NT2/D1 (cell line): Measurements from ENCODE around the gene PPM1F.

Source experiments
- DNase-seq: peaks from one replicate; pipeline ENCODE4 v3.0.0-alpha.2; 2011; ENCODE audit warnings: low read depth, low spot score
- H3K27me3 ChIP-seq: 2 replicates; pipeline ENCODE4 v1.6.0; 2011; ENCODE audit warnings: mild to moderate bottlenecking; ENCODE audit not compliant: insufficient read length, insufficient read depth
- H3K36me3 ChIP-seq: 2 replicates; pipeline ENCODE4 v1.6.1; 2011; ENCODE audit warnings: mild to moderate bottlenecking, low read length, mixed read lengths; ENCODE audit not compliant: insufficient read depth, insufficient read length
- H3K4me1 ChIP-seq: 2 replicates; pipeline ENCODE4 v1.5.1; 2011; ENCODE audit not compliant: insufficient read depth, insufficient read length
- H3K4me3 ChIP-seq: 2 replicates; pipeline ENCODE4 v1.5.1; 2011; ENCODE audit warnings: low read depth; ENCODE audit not compliant: insufficient read length
- H3K9ac ChIP-seq: 2 replicates; pipeline ENCODE4 v1.6.0; 2011; ENCODE audit warnings: low read depth; ENCODE audit not compliant: insufficient read length
- H3K9me3 ChIP-seq: 2 replicates; pipeline ENCODE4 v1.5.1; 2011; ENCODE audit warnings: mild to moderate bottlenecking, low read length; ENCODE audit not compliant: insufficient read depth
- SUZ12 ChIP-seq: IDR thresholded peaks from 2 replicates; pipeline ENCODE4 v1.6.1; 2011; ENCODE audit not compliant: insufficient read length, insufficient read depth; ENCODE audit errors: extremely low read depth
- YY1 ChIP-seq: IDR thresholded peaks from 2 replicates; pipeline ENCODE4 v1.6.1; 2011; ENCODE audit not compliant: insufficient read length, insufficient read depth
- ZNF274 ChIP-seq: IDR thresholded peaks from 2 replicates; pipeline ENCODE4 v1.6.1; 2011; ENCODE audit warnings: mild to moderate bottlenecking, low read depth, low read length

Gene PPM1F

DNA sequence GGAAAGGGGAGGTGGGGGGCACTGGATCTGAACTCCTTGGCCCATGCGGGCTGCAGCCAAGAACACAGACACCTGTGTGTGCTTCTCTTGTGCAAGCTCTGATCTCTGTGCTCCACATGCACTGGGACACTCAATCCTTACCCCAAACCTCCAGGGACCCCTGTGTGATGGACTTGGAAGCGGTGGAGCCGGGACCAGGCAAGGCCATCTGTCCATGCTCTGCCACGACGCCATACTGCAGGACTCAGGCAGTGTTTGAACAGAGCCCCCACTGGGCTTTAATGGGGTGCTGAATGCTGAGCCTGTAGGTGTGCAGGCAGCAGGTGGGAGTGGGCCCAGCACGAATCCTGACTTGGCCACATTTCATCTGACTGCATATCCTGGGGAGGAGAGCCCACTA lies 23.4 kb downstream of the PPM1F start:
- Histone ChIP-seq H3K4me1 (peaks cover 23% of the 10 kb centered on the region), H3K27me3 (no peaks in the 10 kb centered on the region), H3K9ac (no peak overlapping the region), H3K9me3 (no peaks in the 10 kb centered on the region), H3K36me3 (peaks cover 37% of the 10 kb centered on the region), H3K4me3 (no peak overlapping the region)
- TF ChIP-seq ZNF274 (no peak), SUZ12 (no peak), YY1 (no peak)
- DNase-seq = no peak

DNA sequence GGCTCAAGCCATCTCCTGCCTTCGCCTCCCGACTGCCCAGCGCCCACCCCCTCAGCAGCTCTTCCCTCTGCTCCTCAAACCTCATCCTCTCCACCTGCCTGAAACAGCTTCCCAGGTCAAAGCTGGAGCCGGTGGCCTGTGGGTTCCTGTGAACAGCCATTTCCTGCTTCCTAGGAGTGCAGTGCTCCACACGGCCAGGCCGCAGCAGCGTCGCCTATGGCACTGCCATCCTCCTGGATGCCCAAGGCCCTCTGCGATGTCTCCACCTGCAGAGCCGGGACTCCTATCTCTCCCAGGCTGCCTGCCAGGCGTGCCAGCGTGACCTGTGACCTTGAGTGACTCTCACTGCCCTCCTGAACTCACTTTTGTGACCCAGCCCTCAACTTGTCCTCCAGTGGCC lies 24.6 kb downstream of the PPM1F start:
- H3K4me1 ChIP-seq = peaks cover 23% of the 10 kb centered on the region
- no peak for DNase-seq
- H3K9ac ChIP-seq = no peak overlapping the region
- no peaks in the 10 kb centered on the region for H3K27me3 ChIP-seq
- TF ChIP-seq YY1 (no peak), ZNF274 (no peak), SUZ12 (no peak)
- H3K9me3 ChIP-seq = no peaks in the 10 kb centered on the region
- no peak overlapping the region for H3K4me3 ChIP-seq
- peaks cover 30% of the 10 kb centered on the region for H3K36me3 ChIP-seq

DNA sequence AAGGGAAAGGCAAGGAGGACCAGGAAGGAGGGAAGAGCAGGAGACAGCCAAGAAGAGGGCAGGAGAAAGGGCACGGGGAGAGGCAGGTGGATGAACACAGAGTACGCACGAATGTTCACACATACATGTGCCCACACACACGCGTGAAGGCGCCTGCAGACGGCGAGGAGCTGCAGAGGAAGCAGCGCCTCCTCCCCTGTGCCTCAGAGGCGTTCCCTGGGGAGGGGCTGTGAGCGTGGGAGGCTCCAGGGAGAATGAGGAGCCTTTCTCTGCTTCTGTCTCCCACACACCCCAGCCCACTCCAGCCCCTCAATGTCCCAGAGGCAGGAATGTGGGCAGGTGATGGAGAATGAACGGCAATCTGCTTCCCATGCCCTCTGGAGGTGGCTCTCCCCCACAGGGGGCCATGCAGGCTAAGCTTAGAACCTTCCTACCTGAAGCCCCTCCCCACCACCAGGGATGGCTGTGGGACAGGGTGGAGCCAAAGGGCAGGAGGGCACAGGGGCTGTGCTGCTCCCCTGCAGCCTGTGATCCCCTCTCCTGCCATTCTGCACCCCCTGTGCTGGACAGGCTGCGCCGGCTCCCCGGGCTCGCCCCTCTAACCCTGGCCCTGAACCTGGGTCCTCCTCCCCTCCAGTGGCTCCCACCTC lies 25.3 kb downstream of the PPM1F start:
- H3K4me3 ChIP-seq = no peak overlapping the region
- no peaks in the 10 kb centered on the region for H3K27me3 ChIP-seq
- no peak for DNase-seq
- peak overlapping the region; percentile 28 for H3K9ac ChIP-seq
- H3K9me3 ChIP-seq = no peaks in the 10 kb centered on the region
- TF ChIP-seq YY1 (no peak), ZNF274 (no peak), SUZ12 (no peak)
- peaks cover 25% of the 10 kb centered on the region for H3K4me1 ChIP-seq
- peaks cover 24% of the 10 kb centered on the region for H3K36me3 ChIP-seq

DNA sequence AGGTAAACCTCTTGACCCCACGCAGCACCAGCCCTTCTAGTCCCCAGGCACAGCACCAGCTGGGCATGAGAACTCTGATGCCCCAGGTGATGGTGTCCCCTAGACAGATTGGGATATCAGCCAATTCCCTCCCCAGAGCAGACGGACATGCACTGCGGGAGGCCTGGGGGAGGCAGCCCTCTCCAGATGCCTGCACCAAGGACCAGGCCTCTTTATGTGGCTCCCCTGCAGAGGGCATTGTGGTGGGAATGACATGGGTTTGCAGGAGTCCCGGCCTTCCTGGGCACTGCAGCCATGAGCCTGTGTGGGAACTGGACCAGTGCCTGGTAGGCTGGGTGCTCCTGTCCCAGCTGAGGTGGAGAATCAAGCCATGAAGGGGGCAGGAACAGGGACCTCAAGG lies 25.9 kb downstream of the PPM1F start:
- no peak overlapping the region for H3K4me3 ChIP-seq
- H3K36me3 ChIP-seq = peaks cover 22% of the 10 kb centered on the region
- H3K9me3 ChIP-seq = no peaks in the 10 kb centered on the region
- TF ChIP-seq SUZ12 (no peak), ZNF274 (no peak), YY1 (no peak)
- peak overlapping the region; percentile 28 for H3K9ac ChIP-seq
- DNase-seq = no peak
- H3K27me3 ChIP-seq = no peaks in the 10 kb centered on the region
- H3K4me1 ChIP-seq = peaks cover 27% of the 10 kb centered on the region

DNA sequence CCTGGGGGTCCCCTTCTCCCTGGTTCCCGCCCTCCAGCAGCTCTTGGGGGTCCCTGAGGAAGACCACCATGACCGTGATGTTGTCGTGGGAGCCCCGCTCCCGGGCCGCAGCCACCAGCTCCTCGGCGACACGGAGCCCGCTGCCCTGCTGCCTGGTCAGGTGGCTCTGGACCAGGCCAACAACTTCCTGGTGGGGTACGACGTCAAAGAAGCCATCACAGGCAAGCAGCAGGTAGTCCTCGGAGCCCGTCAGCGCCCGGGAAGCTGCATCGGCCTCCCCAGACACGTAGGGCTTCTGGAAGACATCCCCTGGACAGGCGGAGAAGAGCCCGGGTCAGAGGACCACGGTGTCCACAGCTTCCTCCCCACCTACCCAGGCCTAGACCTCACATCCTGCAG lies 29.5 kb downstream of the PPM1F start:
- no peak overlapping the region for H3K9ac ChIP-seq
- TF ChIP-seq SUZ12 (no peak), YY1 (no peak), ZNF274 (no peak)
- peaks cover 40% of the 10 kb centered on the region for H3K4me1 ChIP-seq
- H3K27me3 ChIP-seq = no peaks in the 10 kb centered on the region
- H3K9me3 ChIP-seq = no peaks in the 10 kb centered on the region
- no peak overlapping the region for H3K4me3 ChIP-seq
- peaks cover 2% of the 10 kb centered on the region for H3K36me3 ChIP-seq
- DNase-seq = no peak

DNA sequence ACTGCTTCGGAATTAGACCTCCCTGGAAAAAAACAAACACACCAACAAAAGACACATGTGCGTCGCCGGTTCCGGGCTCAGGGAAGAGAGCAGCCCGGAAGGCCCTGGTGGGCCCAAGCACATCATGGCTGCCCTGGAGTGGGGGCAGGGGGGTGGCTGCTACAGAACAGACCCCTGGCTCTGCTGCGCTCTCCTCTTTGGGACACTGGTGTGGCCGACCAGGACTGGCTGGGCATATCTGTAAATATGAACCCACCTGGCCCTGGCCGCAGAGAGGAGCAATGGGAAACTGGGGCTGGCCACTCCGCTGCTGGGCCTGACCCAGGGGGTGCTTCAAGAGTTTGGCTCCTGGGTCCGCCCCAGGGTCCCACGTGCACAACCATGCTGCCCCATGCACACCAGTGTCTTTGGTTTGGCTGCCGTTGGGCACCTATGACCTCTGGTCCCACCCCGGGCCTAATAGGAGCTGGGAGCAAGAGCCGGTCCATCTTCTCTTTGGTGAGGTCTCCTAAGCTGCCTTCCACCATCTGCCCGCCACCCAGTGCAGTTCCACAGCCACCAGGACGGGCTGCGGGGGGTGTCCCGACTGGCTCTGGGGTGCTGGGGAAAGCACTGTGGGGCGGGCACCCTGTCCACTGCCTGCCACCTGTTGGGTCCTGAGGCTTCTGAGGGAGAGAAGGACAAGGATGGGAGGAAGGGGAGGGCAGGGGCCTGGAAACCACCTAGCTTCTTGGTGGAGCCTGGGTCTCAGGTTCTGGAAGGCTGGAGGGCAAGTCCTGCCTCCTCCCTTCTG lies 30.1 kb downstream of the PPM1F start:
- Histone ChIP-seq H3K27me3 (no peaks in the 10 kb centered on the region), H3K9ac (no peak overlapping the region), H3K4me1 (peaks cover 42% of the 10 kb centered on the region), H3K9me3 (no peaks in the 10 kb centered on the region), H3K36me3 (peaks cover 2% of the 10 kb centered on the region), H3K4me3 (no peak overlapping the region)
- no peak for DNase-seq
- TF ChIP-seq ZNF274 (no peak), YY1 (no peak), SUZ12 (no peak)

DNA sequence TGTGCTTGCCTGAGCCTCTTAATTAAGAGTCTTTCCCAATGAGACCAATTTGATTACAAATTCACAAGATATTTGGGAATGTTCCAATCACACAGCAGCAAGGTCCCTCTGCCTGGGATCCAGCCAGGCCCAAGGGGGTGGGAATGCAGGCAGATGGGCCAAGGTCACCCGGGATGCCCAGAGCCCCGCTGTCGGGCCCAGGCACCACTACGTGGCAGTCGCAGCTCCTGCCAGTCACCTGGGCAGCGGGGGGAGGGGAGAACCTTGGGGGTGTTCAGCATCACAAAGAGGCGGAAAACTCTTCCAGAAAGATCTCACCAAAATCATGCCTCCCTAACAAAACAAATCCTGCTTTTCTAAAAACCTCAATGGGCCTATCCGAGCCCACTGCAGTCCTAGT lies 30.9 kb downstream of the PPM1F start:
- H3K36me3 ChIP-seq = peaks cover 2% of the 10 kb centered on the region
- no peak for DNase-seq
- no peaks in the 10 kb centered on the region for H3K27me3 ChIP-seq
- H3K9me3 ChIP-seq = no peaks in the 10 kb centered on the region
- H3K9ac ChIP-seq = no peak overlapping the region
- TF ChIP-seq YY1 = no peak
- no peak for TF ChIP-seq ZNF274
- TF ChIP-seq SUZ12 = no peak
- H3K4me1 ChIP-seq = peaks cover 38% of the 10 kb centered on the region
- H3K4me3 ChIP-seq = no peak overlapping the region
